IPS DF 6.9 (cell line): ENCODE data around the gene PPIF.

Source experiments
- DNase-seq: peaks from one replicate; pipeline ENCODE4 v3.0.0-alpha.2; 2013; ENCODE audit warnings: low read depth, low spot score
- H3K27ac ChIP-seq: one replicate; pipeline ENCODE4 v1.5.1; 2013; ENCODE audit warnings: low read length, control low read depth
- H3K27me3 ChIP-seq: 2 replicates; pipeline ENCODE4 v1.6.1; 2013; ENCODE audit warnings: mild to moderate bottlenecking, low read length; ENCODE audit not compliant: control insufficient read depth, insufficient read depth
- H3K36me3 ChIP-seq: 2 replicates; pipeline ENCODE4 v1.6.1; 2013; ENCODE audit warnings: low read length; ENCODE audit not compliant: control insufficient read depth, insufficient read depth
- H3K4me1 ChIP-seq: 2 replicates; pipeline ENCODE4 v1.6.1; 2013; ENCODE audit warnings: low read length; ENCODE audit not compliant: control insufficient read depth, insufficient read depth
- H3K4me3 ChIP-seq: 2 replicates; pipeline ENCODE4 v1.5.1; 2013; ENCODE audit warnings: mild to moderate bottlenecking, low read length
- H3K9me3 ChIP-seq: 2 replicates; pipeline ENCODE4 v1.6.1; 2013; ENCODE audit warnings: low read length, inconsistent platforms; ENCODE audit not compliant: control insufficient read depth, insufficient read depth
- WGBS: extraction: QIAGEN DNeasy Blood & Tissue Kit; methylation state at CpG from one replicate; pipeline ENCODE4 v1.1.7; 2013; ENCODE audit warnings: mixed read lengths, missing lambda C conversion rate; ENCODE audit not compliant: insufficient read length, insufficient coverage; 5-methylcytosine and 5-hydroxymethylcytosine counted together

The PPIF gene

GRCh38 chr10:79314761-79315601, 32.3 kb upstream of the PPIF start:
- H3K4me3 ChIP-seq: no peak overlapping the region
- peaks cover 10% of the 10 kb centered on the region for H3K4me1 ChIP-seq
- DNase-seq: no peak
- H3K9me3 ChIP-seq: no peaks in the 10 kb centered on the region
- WGBS: no CpG with 5 or more reads among the region's 25 CpGs
- H3K36me3 ChIP-seq: 0 out of 2 replicates have a peak, but pooled peaks cover 3% of the 10 kb centered on the region
- no peak overlapping the region for H3K27ac ChIP-seq
- no peaks in the 10 kb centered on the region for H3K27me3 ChIP-seq

GRCh38 chr10:79315602-79315920, 31.7 kb upstream of the PPIF start:
- no peak overlapping the region for H3K27ac ChIP-seq
- 0 out of 2 replicates have a peak, but pooled peaks cover 3% of the 10 kb centered on the region for H3K36me3 ChIP-seq
- no peaks in the 10 kb centered on the region for H3K9me3 ChIP-seq
- H3K4me3 ChIP-seq: no peak overlapping the region
- no CpG with 5 or more reads among the region's 11 CpGs for WGBS
- H3K4me1 ChIP-seq: peaks cover 10% of the 10 kb centered on the region
- no peaks in the 10 kb centered on the region for H3K27me3 ChIP-seq
- no peak for DNase-seq

GRCh38 chr10:79316671-79317431, 30.4 kb upstream of the PPIF start:
- Histone ChIP-seq H3K36me3 (no peaks in the 10 kb centered on the region), H3K27me3 (no peaks in the 10 kb centered on the region), H3K9me3 (no peaks in the 10 kb centered on the region), H3K4me1 (peaks cover 10% of the 10 kb centered on the region), H3K27ac (no peak overlapping the region), H3K4me3 (no peak overlapping the region)
- no CpG with 5 or more reads among the region's 13 CpGs for WGBS
- no peak for DNase-seq

GRCh38 chr10:79318369-79318768, 28.9 kb upstream of the PPIF start:
- WGBS: no CpG with 5 or more reads among the region's 5 CpGs
- no peak overlapping the region for H3K4me3 ChIP-seq
- H3K4me1 ChIP-seq: peaks cover 10% of the 10 kb centered on the region
- H3K27me3 ChIP-seq: no peaks in the 10 kb centered on the region
- no peaks in the 10 kb centered on the region for H3K9me3 ChIP-seq
- no peak for DNase-seq
- H3K36me3 ChIP-seq: no peaks in the 10 kb centered on the region
- H3K27ac ChIP-seq: no peak overlapping the region

GRCh38 chr10:79319115-79319771, 28.0 kb upstream of the PPIF start:
- DNase-seq: no peak
- Histone ChIP-seq H3K9me3 (no peaks in the 10 kb centered on the region), H3K4me3 (no peak overlapping the region), H3K27ac (no peak overlapping the region), H3K27me3 (no peaks in the 10 kb centered on the region), H3K36me3 (no peaks in the 10 kb centered on the region), H3K4me1 (peaks cover 10% of the 10 kb centered on the region)
- WGBS: no CpG with 5 or more reads among the region's 11 CpGs

GRCh38 chr10:79320316-79320715, 27.0 kb upstream of the PPIF start:
- DNase-seq: no peak
- Histone ChIP-seq H3K9me3 (no peaks in the 10 kb centered on the region), H3K36me3 (no peaks in the 10 kb centered on the region), H3K27me3 (no peaks in the 10 kb centered on the region), H3K4me3 (no peak overlapping the region), H3K27ac (no peak overlapping the region), H3K4me1 (peaks cover 10% of the 10 kb centered on the region)
- no CpG with 5 or more reads among the region's 2 CpGs for WGBS

GRCh38 chr10:79320820-79321493, 26.3 kb upstream of the PPIF start:
- Histone ChIP-seq H3K36me3 (no peaks in the 10 kb centered on the region), H3K4me3 (no peak overlapping the region), H3K27me3 (no peaks in the 10 kb centered on the region), H3K9me3 (no peaks in the 10 kb centered on the region), H3K27ac (no peak overlapping the region), H3K4me1 (peaks cover 10% of the 10 kb centered on the region)
- no CpG with 5 or more reads among the region's 7 CpGs for WGBS
- no peak for DNase-seq

GRCh38 chr10:79321494-79321882, 25.8 kb upstream of the PPIF start:
- WGBS: no CpG with 5 or more reads among the region's 2 CpGs
- no peak overlapping the region for H3K27ac ChIP-seq

GRCh38 chr10:79321951-79322350, 25.3 kb upstream of the PPIF start:
- H3K27ac ChIP-seq: no peak overlapping the region
- H3K4me1 ChIP-seq: peaks cover 5% of the 10 kb centered on the region; the same call in 1 of the 2 replicates
- no peak overlapping the region for H3K4me3 ChIP-seq
- DNase-seq: no peak
- H3K27me3 ChIP-seq: no peaks in the 10 kb centered on the region
- H3K9me3 ChIP-seq: no peaks in the 10 kb centered on the region
- no peaks in the 10 kb centered on the region for H3K36me3 ChIP-seq

More at GRCh38 chr10:79321494-79321882, 25.8 kb upstream of the PPIF start:
- Histone ChIP-seq H3K9me3 (no peaks in the 10 kb centered on the region), H3K4me1 (peaks cover 10% of the 10 kb centered on the region), H3K4me3 (no peak overlapping the region), H3K36me3 (no peaks in the 10 kb centered on the region), H3K27me3 (no peaks in the 10 kb centered on the region)
- DNase-seq: no peak
